K562 (cell line): ENCODE data around the gene ASB11. TPM values are rescaled to one million over a fixed set of nuclear protein-coding genes. Genes with fewer than 3 reads are reported as not detected.

ENCODE experiments used
- ARID1B ChIP-seq: fragments of 450-650 bp; IDR thresholded peaks from 2 replicates; pipeline ENCODE4 v1.6.1; 2016; ENCODE audit warnings: antibody characterized with exemption, mild to moderate bottlenecking, inconsistent platforms
- ATF7 ChIP-seq: fragments of 450-650 bp; IDR thresholded peaks from 2 replicates; pipeline ENCODE4 v1.7.1; 2014; ENCODE audit warnings: mild to moderate bottlenecking, moderate library complexity
- NEUROD1 ChIP-seq: fragments of 150-350 bp; IDR thresholded peaks from 2 replicates; pipeline ENCODE4 v1.6.1; 2014; ENCODE audit warnings: borderline replicate concordance, low read length, low read depth; ENCODE audit not compliant: partially characterized antibody
- PML ChIP-seq: IDR thresholded peaks from 2 replicates; pipeline ENCODE4 v1.6.1; 2012; ENCODE audit warnings: low read length, inconsistent platforms
- POLR2A ChIP-seq: fragments of 450-650 bp; conservative IDR thresholded peaks from 2 replicates; pipeline ENCODE4 v1.6.1; 2016
- RNF2 ChIP-seq: sonication (generic); IDR thresholded peaks from 2 replicates; pipeline ENCODE4 v1.6.1; 2016
- SP2 ChIP-seq: IDR thresholded peaks from 2 replicates; pipeline ENCODE4 v1.6.1; 2011; ENCODE audit warnings: mild to moderate bottlenecking, low read depth, low read length, moderate library complexity; ENCODE audit not compliant: poor library complexity, severe bottlenecking; ENCODE audit errors: extremely low read depth
- TAF1 ChIP-seq: IDR thresholded peaks from 2 replicates; pipeline ENCODE4 v1.6.1; 2011; ENCODE audit warnings: mild to moderate bottlenecking, low read length, moderate library complexity; ENCODE audit not compliant: insufficient read depth, control insufficient read depth, severe bottlenecking; ENCODE audit errors: extremely low read depth
- TRIM28 ChIP-seq: fragments of 450-650 bp; IDR thresholded peaks from 2 replicates; pipeline ENCODE4 v1.6.1; 2017
- WHSC1 ChIP-seq: IDR thresholded peaks from one replicate; pipeline ENCODE4 v1.6.1; 2012; ENCODE audit warnings: low read length, control low read depth, inconsistent platforms
- ZNF184 ChIP-seq: sonication (generic); formaldehyde crosslinking; IDR thresholded peaks from 2 replicates; pipeline ENCODE4 v1.5.0; 2020; ENCODE audit warnings: missing genetic modification reagents
- ZNF347 ChIP-seq: fragments of 450-650 bp; formaldehyde crosslinking; IDR thresholded peaks from 2 replicates; pipeline ENCODE4 v1.4.0; 2020; ENCODE audit warnings: low read depth, mild to moderate bottlenecking, moderate library complexity
- ZNF445 ChIP-seq: fragments of 250-450 bp; sonication (Bioruptor Pico); IDR thresholded peaks from 2 replicates; pipeline ENCODE4 v1.4.0; 2020; ENCODE audit warnings: low read depth, mild to moderate bottlenecking, moderate library complexity
- ZNF589 ChIP-seq: fragments of 200-800 bp; sonication (Bioruptor generic); IDR thresholded peaks from 2 replicates; pipeline ENCODE4 v1.6.1; 2016; ENCODE audit warnings: low read depth, missing genetic modification characterization, missing compliant biosample characterization
- ZNF644 ChIP-seq: fragments of 200-800 bp; sonication (Bioruptor generic); IDR thresholded peaks from 2 replicates; pipeline ENCODE4 v1.6.1; 2016; ENCODE audit warnings: low read depth, missing genetic modification characterization, missing compliant biosample characterization
- ZNF668 ChIP-seq: fragments of 250-450 bp; sonication (Bioruptor Pico); IDR thresholded peaks from 2 replicates; pipeline ENCODE4 v1.8.0; 2022; ENCODE audit warnings: mild to moderate bottlenecking, inconsistent platforms
- ZSCAN29 ChIP-seq: fragments of 450-650 bp; IDR thresholded peaks from 2 replicates; pipeline ENCODE4 v1.6.1; 2017
- polyA plus RNA-seq, 8 experiments: library from polyadenylated mRNA; depleted of rRNA in 4 of 8; stranded (reverse) in 5 of 8; unstranded in 3 of 8; fragments of >200 nt; fragmentation: Nextera tagmentation in 2 of 8; fragmentation: Illumina TruSeq in 1 of 8; extraction: Ambion mirVana in 2 of 8; extraction: Trizol in 1 of 8; gene quantifications; 2 replicates each; pipeline versions ENCODE4 v1.2.1 to v1.2.3, GENCODE V29; 2011 to 2014; ENCODE audit warnings: inconsistent platforms in 1 of 8, missing spikeins in 1 of 8
- total RNA-seq, 7 experiments: library from RNA; depleted of rRNA in 6 of 7; stranded (reverse); fragments of >200 nt in 6 of 7; fragmentation: Illumina TruSeq in 2 of 7; extraction: Trizol in 2 of 7; gene quantifications; 2 replicates each; pipeline versions ENCODE4 v1.2.1 to v1.2.3, GENCODE V29; 2011 to 2021; ENCODE audit warnings: low replicate concordance in 1 of 7
- TF ChIP-seq, protein P1 (sequence below), 2 experiments: IDR thresholded peaks; 2 replicates each; pipeline ENCODE4 v1.6.1; 2011; ENCODE audit warnings: borderline replicate concordance in 1 of 2, control low read depth in 1 of 2, low read depth in 1 of 2, low read length in 1 of 2, mild to moderate bottlenecking in 1 of 2, mixed read lengths in 1 of 2, moderate library complexity in 1 of 2; ENCODE audit not compliant: insufficient read depth in 1 of 2, insufficient read length in 1 of 2, poor library complexity in 1 of 2, severe bottlenecking in 1 of 2; ENCODE audit errors: extremely low read depth in 1 of 2
- TF ChIP-seq, protein P2 (sequence below): sonication (generic); formaldehyde crosslinking; IDR thresholded peaks from 2 replicates; pipeline ENCODE4 v1.8.0; 2022; ENCODE audit warnings: mild to moderate bottlenecking, missing genetic modification reagents, borderline replicate concordance
- TF ChIP-seq, protein P3 (sequence below): fragments of 250-450 bp; sonication (Bioruptor Pico); IDR thresholded peaks from 2 replicates; pipeline ENCODE4 v1.8.0; 2021; ENCODE audit warnings: moderate library complexity, mild to moderate bottlenecking, inconsistent platforms
- TF ChIP-seq, protein P4 (sequence below): IDR thresholded peaks from 3 replicates; pipeline ENCODE4 v1.6.1; 2011; ENCODE audit warnings: borderline replicate concordance, mild to moderate bottlenecking, moderate library complexity; ENCODE audit not compliant: insufficient read length; ENCODE audit errors: extremely low read depth

Gene ASB11
- total and polyA plus RNA-seq, 9 of the 15 experiments (the other 6 are each of a cell fraction or from before 2014, with no cell fraction given) = not detected

- TF ChIP-seq, protein P1, sequence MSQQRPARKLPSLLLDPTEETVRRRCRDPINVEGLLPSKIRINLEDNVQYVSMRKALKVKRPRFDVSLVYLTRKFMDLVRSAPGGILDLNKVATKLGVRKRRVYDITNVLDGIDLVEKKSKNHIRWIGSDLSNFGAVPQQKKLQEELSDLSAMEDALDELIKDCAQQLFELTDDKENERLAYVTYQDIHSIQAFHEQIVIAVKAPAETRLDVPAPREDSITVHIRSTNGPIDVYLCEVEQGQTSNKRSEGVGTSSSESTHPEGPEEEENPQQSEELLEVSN (IDR thresholded peaks at IDR 0.05; ENCODE audit: borderline replicate concordance in 1 of 2, extremely low read depth in 1 of 2, insufficient read depth in 1 of 2, insufficient read length in 1 of 2, low read depth in 1 of 2, low read length in 1 of 2, poor library complexity in 1 of 2, severe bottlenecking in 1 of 2) = peak; percentile 42 to 46
- TF ChIP-seq, protein P2, sequence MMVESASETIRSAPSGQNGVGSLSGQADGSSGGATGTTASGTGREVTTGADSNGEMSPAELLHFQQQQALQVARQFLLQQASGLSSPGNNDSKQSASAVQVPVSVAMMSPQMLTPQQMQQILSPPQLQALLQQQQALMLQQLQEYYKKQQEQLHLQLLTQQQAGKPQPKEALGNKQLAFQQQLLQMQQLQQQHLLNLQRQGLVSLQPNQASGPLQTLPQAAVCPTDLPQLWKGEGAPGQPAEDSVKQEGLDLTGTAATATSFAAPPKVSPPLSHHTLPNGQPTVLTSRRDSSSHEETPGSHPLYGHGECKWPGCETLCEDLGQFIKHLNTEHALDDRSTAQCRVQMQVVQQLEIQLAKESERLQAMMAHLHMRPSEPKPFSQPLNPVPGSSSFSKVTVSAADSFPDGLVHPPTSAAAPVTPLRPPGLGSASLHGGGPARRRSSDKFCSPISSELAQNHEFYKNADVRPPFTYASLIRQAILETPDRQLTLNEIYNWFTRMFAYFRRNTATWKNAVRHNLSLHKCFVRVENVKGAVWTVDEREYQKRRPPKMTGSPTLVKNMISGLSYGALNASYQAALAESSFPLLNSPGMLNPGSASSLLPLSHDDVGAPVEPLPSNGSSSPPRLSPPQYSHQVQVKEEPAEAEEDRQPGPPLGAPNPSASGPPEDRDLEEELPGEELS = peak; percentile 31; the same call in 1 of the 2 replicates
- TF ChIP-seq TRIM28 (no peak), ZNF347 (no peak), ARID1B (no peak), ZSCAN29 (no peak), ZNF589 (no peak), ZNF644 (no peak), SP2 (peak; percentile 48), WHSC1 (no peak), ATF7 (peak; percentile 94), ZNF668 (CRISPR knock-in tag) (no peak), TAF1 (peak; percentile 72), ZNF445 (CRISPR knock-in tag) (no peak), NEUROD1 (peak; percentile 29), RNF2 (no peak), PML (peak; percentile 63; the same call in 1 of the 2 replicates), ZNF184 (CRISPR knock-in tag) (no peak), POLR2A (peak; percentile 91)
- TF ChIP-seq, protein P3, sequence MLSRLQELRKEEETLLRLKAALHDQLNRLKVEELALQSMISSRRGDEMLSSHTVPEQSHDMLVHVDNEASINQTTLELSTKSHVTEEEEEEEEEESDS = no peak
- TF ChIP-seq, protein P4, sequence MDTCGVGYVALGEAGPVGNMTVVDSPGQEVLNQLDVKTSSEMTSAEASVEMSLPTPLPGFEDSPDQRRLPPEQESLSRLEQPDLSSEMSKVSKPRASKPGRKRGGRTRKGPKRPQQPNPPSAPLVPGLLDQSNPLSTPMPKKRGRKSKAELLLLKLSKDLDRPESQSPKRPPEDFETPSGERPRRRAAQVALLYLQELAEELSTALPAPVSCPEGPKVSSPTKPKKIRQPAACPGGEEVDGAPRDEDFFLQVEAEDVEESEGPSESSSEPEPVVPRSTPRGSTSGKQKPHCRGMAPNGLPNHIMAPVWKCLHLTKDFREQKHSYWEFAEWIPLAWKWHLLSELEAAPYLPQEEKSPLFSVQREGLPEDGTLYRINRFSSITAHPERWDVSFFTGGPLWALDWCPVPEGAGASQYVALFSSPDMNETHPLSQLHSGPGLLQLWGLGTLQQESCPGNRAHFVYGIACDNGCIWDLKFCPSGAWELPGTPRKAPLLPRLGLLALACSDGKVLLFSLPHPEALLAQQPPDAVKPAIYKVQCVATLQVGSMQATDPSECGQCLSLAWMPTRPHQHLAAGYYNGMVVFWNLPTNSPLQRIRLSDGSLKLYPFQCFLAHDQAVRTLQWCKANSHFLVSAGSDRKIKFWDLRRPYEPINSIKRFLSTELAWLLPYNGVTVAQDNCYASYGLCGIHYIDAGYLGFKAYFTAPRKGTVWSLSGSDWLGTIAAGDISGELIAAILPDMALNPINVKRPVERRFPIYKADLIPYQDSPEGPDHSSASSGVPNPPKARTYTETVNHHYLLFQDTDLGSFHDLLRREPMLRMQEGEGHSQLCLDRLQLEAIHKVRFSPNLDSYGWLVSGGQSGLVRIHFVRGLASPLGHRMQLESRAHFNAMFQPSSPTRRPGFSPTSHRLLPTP = no peak
Measured at GRCh38 chrX:15335135-15336022, 19.9 kb upstream of the ASB11 start, which contains the start of gene PIGA (continued).
